PC-9 (cell line): Measurements from ENCODE around the gene SLC6A15.

Experiments
- CTCF ChIP-seq: fragments of 200-600 bp; sonication (generic); conservative IDR thresholded peaks from 2 replicates; pipeline ENCODE4 v1.6.1; 2017; ENCODE audit warnings: mixed run types, antibody characterized with exemption, mild to moderate bottlenecking, moderate library complexity
- EZH2 ChIP-seq: fragments of 200-600 bp; sonication (generic); IDR thresholded peaks from 2 replicates; pipeline ENCODE4 v1.8.0; 2017; ENCODE audit warnings: antibody characterized with exemption, low read depth

- TF ChIP-seq CTCF (no peak), EZH2 (no peak)
Observed at GRCh38 chr12:84889818-84890217, 22.8 kb downstream of the SLC6A15 start.
